ACC112 (cell line): ENCODE results near the gene FGD5.

Source experiments
- H2AFZ ChIP-seq: fragments of 200-600 bp; sonication (generic); one replicate; pipeline ENCODE4 v1.6.0; 2017; ENCODE audit warnings: antibody characterized with exemption, low read length; ENCODE audit not compliant: unreplicated experiment
- H3K27ac ChIP-seq: fragments of 200-600 bp; sonication (generic); 2 replicates; pipeline ENCODE4 v1.5.1; 2014; ENCODE audit warnings: low read depth, mild to moderate bottlenecking, antibody characterized with exemption, low read length, moderate library complexity
- H3K27me3 ChIP-seq: fragments of 200-600 bp; sonication (generic); 2 replicates; pipeline ENCODE4 v1.6.1; 2014; ENCODE audit warnings: mild to moderate bottlenecking, antibody characterized with exemption, low read length, moderate library complexity, mixed read lengths; ENCODE audit not compliant: insufficient read depth
- H3K36me3 ChIP-seq: fragments of 200-600 bp; sonication (generic); 2 replicates; pipeline ENCODE4 v1.6.1; 2016; ENCODE audit warnings: mild to moderate bottlenecking, antibody characterized with exemption, low read length, moderate library complexity, mixed read lengths; ENCODE audit not compliant: insufficient read depth
- H3K4me1 ChIP-seq: fragments of 200-600 bp; sonication (generic); one replicate; pipeline ENCODE4 v1.6.1; 2016; ENCODE audit warnings: low read length, mixed read lengths; ENCODE audit not compliant: insufficient read depth, unreplicated experiment, control insufficient read depth
- H3K4me3 ChIP-seq: fragments of 200-600 bp; sonication (generic); 2 replicates; pipeline ENCODE4 v1.5.1; 2014; ENCODE audit warnings: mild to moderate bottlenecking, low read depth, low read length
- H3K79me2 ChIP-seq: fragments of 200-600 bp; sonication (generic); one replicate; pipeline ENCODE4 v1.6.0; 2016; ENCODE audit warnings: low read length; ENCODE audit not compliant: control insufficient read depth, unreplicated experiment, insufficient read depth

The FGD5 gene

GRCh38 chr3:14907043-14907966 lies 88.5 kb downstream of the FGD5 start:
- no peak overlapping the region for H3K27ac ChIP-seq
- no peak overlapping the region for H3K4me3 ChIP-seq
- H3K36me3 ChIP-seq = no peaks in the 10 kb centered on the region
- no peaks in the 10 kb centered on the region for H3K4me1 ChIP-seq
- H2AFZ ChIP-seq = no peak overlapping the region
- H3K79me2 ChIP-seq = no peaks in the 10 kb centered on the region
- H3K27me3 ChIP-seq = peaks cover 54% of the 10 kb centered on the region

GRCh38 chr3:14909250-14909649 lies 90.5 kb downstream of the FGD5 start:
- Histone ChIP-seq H3K79me2 (no peaks in the 10 kb centered on the region), H3K36me3 (no peaks in the 10 kb centered on the region), H3K4me3 (no peak overlapping the region), H3K4me1 (no peaks in the 10 kb centered on the region), H2AFZ (no peak overlapping the region), H3K27ac (no peak overlapping the region), H3K27me3 (peaks cover 59% of the 10 kb centered on the region)

GRCh38 chr3:14911651-14912050 lies 92.9 kb downstream of the FGD5 start:
- Histone ChIP-seq H3K27me3 (peaks cover 52% of the 10 kb centered on the region), H2AFZ (no peak overlapping the region), H3K36me3 (no peaks in the 10 kb centered on the region), H3K27ac (no peak overlapping the region), H3K4me3 (no peak overlapping the region), H3K4me1 (no peaks in the 10 kb centered on the region), H3K79me2 (no peaks in the 10 kb centered on the region)

- H3K27me3 ChIP-seq = peaks cover 63% of the 10 kb centered on the region
- no peak overlapping the region for H3K4me3 ChIP-seq
- no peak overlapping the region for H2AFZ ChIP-seq
- no peaks in the 10 kb centered on the region for H3K79me2 ChIP-seq
- H3K4me1 ChIP-seq = no peaks in the 10 kb centered on the region
- no peak overlapping the region for H3K27ac ChIP-seq
- no peaks in the 10 kb centered on the region for H3K36me3 ChIP-seq
These were observed 94.5 kb downstream of the FGD5 start for GRCh38 chr3:14913071-14913925.

GRCh38 chr3:14913926-14914778 lies 95.4 kb downstream of the FGD5 start:
- Histone ChIP-seq H2AFZ (no peak overlapping the region), H3K36me3 (no peaks in the 10 kb centered on the region), H3K4me3 (no peak overlapping the region), H3K27me3 (peaks cover 69% of the 10 kb centered on the region), H3K79me2 (no peaks in the 10 kb centered on the region), H3K27ac (no peak overlapping the region), H3K4me1 (no peaks in the 10 kb centered on the region)

GRCh38 chr3:14914779-14915117 lies 96.0 kb downstream of the FGD5 start:
- Histone ChIP-seq H3K36me3 (no peaks in the 10 kb centered on the region), H2AFZ (no peak overlapping the region), H3K27ac (no peak overlapping the region), H3K4me1 (no peaks in the 10 kb centered on the region), H3K4me3 (no peak overlapping the region), H3K27me3 (peaks cover 65% of the 10 kb centered on the region), H3K79me2 (no peaks in the 10 kb centered on the region)

GRCh38 chr3:14915636-14916222 lies 97.0 kb downstream of the FGD5 start:
- Histone ChIP-seq H3K27me3 (peaks cover 61% of the 10 kb centered on the region), H3K4me3 (no peak overlapping the region), H3K27ac (no peak overlapping the region), H3K79me2 (no peaks in the 10 kb centered on the region), H2AFZ (no peak overlapping the region), H3K4me1 (no peaks in the 10 kb centered on the region), H3K36me3 (no peaks in the 10 kb centered on the region)

- Histone ChIP-seq H3K36me3 (no peaks in the 10 kb centered on the region), H3K27me3 (peaks cover 40% of the 10 kb centered on the region), H3K79me2 (no peaks in the 10 kb centered on the region), H3K4me3 (no peak overlapping the region), H3K4me1 (no peaks in the 10 kb centered on the region), H3K27ac (no peak overlapping the region), H2AFZ (no peak overlapping the region)
These were observed 99.6 kb downstream of the FGD5 start for GRCh38 chr3:14918356-14918860.

- Histone ChIP-seq H3K4me3 (no peak overlapping the region), H3K27me3 (peaks cover 32% of the 10 kb centered on the region), H2AFZ (no peak overlapping the region), H3K36me3 (no peaks in the 10 kb centered on the region), H3K79me2 (no peaks in the 10 kb centered on the region), H3K27ac (no peak overlapping the region), H3K4me1 (no peaks in the 10 kb centered on the region)
These were observed 101.8 kb downstream of the FGD5 start for GRCh38 chr3:14920536-14920935.
